IMR-90 (cell line): ENCODE measurements around the gene ATP6V0E2.

Source experiments
- CEBPB ChIP-seq: IDR thresholded peaks from 2 replicates; pipeline ENCODE4 v1.6.1; 2012; ENCODE audit warnings: low read depth, low read length, improper control_type of control experiment
- CTCF ChIP-seq: conservative IDR thresholded peaks from 2 replicates; pipeline ENCODE4 v1.5.1; 2012; ENCODE audit warnings: mild to moderate bottlenecking, low read depth, low read length, improper control_type of control experiment
- MXI1 ChIP-seq: IDR thresholded peaks from 2 replicates; pipeline ENCODE4 v1.6.1; 2012; ENCODE audit warnings: low read depth, mild to moderate bottlenecking, low read length, moderate library complexity, borderline replicate concordance
- POLR2A ChIP-seq: IDR thresholded peaks from 2 replicates; pipeline ENCODE4 v1.6.1; 2012; ENCODE audit warnings: mild to moderate bottlenecking, low read depth, low read length
- RAD21 ChIP-seq: IDR thresholded peaks from 2 replicates; pipeline ENCODE4 v1.6.1; 2012; ENCODE audit warnings: low read length, improper control_type of control experiment

DNA sequence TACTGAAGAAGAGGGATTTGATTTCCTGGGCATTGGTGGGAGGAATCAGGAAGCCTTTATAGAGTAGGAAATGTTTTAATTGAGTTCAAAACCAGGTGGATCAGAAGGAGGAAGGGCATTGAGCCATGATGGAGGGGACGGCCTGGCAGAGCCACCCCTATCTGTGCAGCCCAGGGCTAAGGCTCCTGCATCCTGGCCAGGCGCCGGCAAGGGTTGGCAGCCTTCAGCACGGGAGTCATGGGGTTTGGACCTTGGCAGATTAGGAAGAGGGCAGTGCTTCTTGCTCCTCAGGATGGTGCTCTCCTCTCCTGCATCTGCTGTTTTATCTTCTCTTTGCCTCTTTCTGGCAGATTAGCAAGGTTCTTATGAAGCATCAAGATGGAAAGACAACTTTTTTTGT is 23.1 kb upstream of the ATP6V0E2 start:
- TF ChIP-seq POLR2A (no peak), MXI1 (no peak), CTCF (no peak), CEBPB (no peak), RAD21 (no peak)
